GM21737 (cell line): ENCODE measurements around the gene SPINT2.
A peak's percentile ranks its signal among the peaks of the same experiment; 100 is the strongest.

Source experiments
- ATAC-seq: cut with Tn5 transposase; IDR thresholded peaks from one replicate; pipeline ENCODE4 v1.9.1; 2021; ENCODE audit warnings: mild to moderate bottlenecking, moderate library complexity; ENCODE audit not compliant: unreplicated experiment

The SPINT2 gene

GRCh38 chr19:38291855-38292254, 27.5 kb downstream of the SPINT2 start:
- no peak for ATAC-seq

- no peak for ATAC-seq
Observed at GRCh38 chr19:38293281-38293680, 28.9 kb downstream of the SPINT2 start.

GRCh38 chr19:38294090-38294489, 29.7 kb downstream of the SPINT2 start:
- no peak for ATAC-seq

- ATAC-seq = no peak
Observed at GRCh38 chr19:38298821-38299680, 34.7 kb downstream of the SPINT2 start.

GRCh38 chr19:38303517-38304351, 39.4 kb downstream of the SPINT2 start, which contains the start of gene C19orf33:
Gene C19orf33 (plus strand): TSS chr19:38304251. CDS start chr19:38304262, 11 bp downstream.
- no peak for ATAC-seq

- ATAC-seq = no peak
Observed at GRCh38 chr19:38304352-38304865, 40.0 kb downstream of the SPINT2 start.

GRCh38 chr19:38304866-38305429, 40.6 kb downstream of the SPINT2 start:
- ATAC-seq = no peak

- ATAC-seq = no peak
Observed at GRCh38 chr19:38306236-38306635, 41.9 kb downstream of the SPINT2 start.

- ATAC-seq = no peak
Observed at GRCh38 chr19:38307076-38307475, 42.7 kb downstream of the SPINT2 start.

- no peak for ATAC-seq
Observed at GRCh38 chr19:38307597-38307996, 43.2 kb downstream of the SPINT2 start.

- ATAC-seq = no peak
Observed at GRCh38 chr19:38308006-38308766, 43.8 kb downstream of the SPINT2 start.

- ATAC-seq = no peak
Observed at GRCh38 chr19:38308926-38309614, 44.7 kb downstream of the SPINT2 start.

- ATAC-seq = no peak
Observed at GRCh38 chr19:38309615-38310278, 45.4 kb downstream of the SPINT2 start.

- ATAC-seq = no peak
Observed at GRCh38 chr19:38310279-38310670, 45.9 kb downstream of the SPINT2 start.

GRCh38 chr19:38310986-38311385, 46.6 kb downstream of the SPINT2 start:
- ATAC-seq = no peak

GRCh38 chr19:38315657-38316476, 51.5 kb downstream of the SPINT2 start, which contains the start of gene YIF1B:
Gene YIF1B (minus strand): TSS chr19:38315947. CDS start chr19:38315917, 30 bp downstream.
- ATAC-seq = peak; percentile 88

- ATAC-seq = peak; percentile 8
Observed at GRCh38 chr19:38316477-38317067, 52.2 kb downstream of the SPINT2 start.

- no peak for ATAC-seq
Observed at GRCh38 chr19:38317104-38317612, 52.8 kb downstream of the SPINT2 start.
